ENCODE measurements around the gene ANO7.

The ANO7 gene

GRCh38 chr2:241208058-241208457 is 19.6 kb downstream of the ANO7 start:
- no peak for DNase-seq (ENCODE audit: low read depth)

- no peak for DNase-seq (ENCODE audit: low read depth)
Measured at GRCh38 chr2:241209271-241209670, 20.8 kb downstream of the ANO7 start.

- DNase-seq (ENCODE audit: low read depth), result no peak
Measured at GRCh38 chr2:241211276-241211675, 22.8 kb downstream of the ANO7 start.

GRCh38 chr2:241213041-241213440 is 24.6 kb downstream of the ANO7 start:
- DNase-seq (ENCODE audit: low read depth), result no peak

- no peak for DNase-seq (ENCODE audit: low read depth)
Measured at GRCh38 chr2:241213567-241213966, 25.1 kb downstream of the ANO7 start.

GRCh38 chr2:241214209-241214608 is 25.7 kb downstream of the ANO7 start:
- no peak for DNase-seq (ENCODE audit: low read depth)

GRCh38 chr2:241214766-241215165 is 26.3 kb downstream of the ANO7 start:
- DNase-seq (ENCODE audit: low read depth), result no peak

- no peak for DNase-seq (ENCODE audit: low read depth)
Measured at GRCh38 chr2:241215421-241215820, 26.9 kb downstream of the ANO7 start.

GRCh38 chr2:241216211-241216761 is 27.8 kb downstream of the ANO7 start:
- no peak for DNase-seq (ENCODE audit: low read depth)

GRCh38 chr2:241217320-241218031 is 29.0 kb downstream of the ANO7 start:
- no peak for DNase-seq (ENCODE audit: low read depth)

- DNase-seq (ENCODE audit: low read depth), result no peak
Measured at GRCh38 chr2:241218131-241219029, 29.9 kb downstream of the ANO7 start.

- no peak for DNase-seq (ENCODE audit: low read depth)
Measured at GRCh38 chr2:241219030-241219382, 30.5 kb downstream of the ANO7 start.

GRCh38 chr2:241219856-241220356 is 31.4 kb downstream of the ANO7 start:
- no peak for DNase-seq (ENCODE audit: low read depth)

- no peak for DNase-seq (ENCODE audit: low read depth)
Measured at GRCh38 chr2:241223211-241224017, 34.9 kb downstream of the ANO7 start.

GRCh38 chr2:241224018-241224850 is 35.8 kb downstream of the ANO7 start:
- no peak for DNase-seq (ENCODE audit: low read depth)

GRCh38 chr2:241224851-241225438 is 36.5 kb downstream of the ANO7 start:
- no peak for DNase-seq (ENCODE audit: low read depth)

GRCh38 chr2:241225545-241225944 is 37.1 kb downstream of the ANO7 start:
- DNase-seq (ENCODE audit: low read depth), result no peak

GRCh38 chr2:241225983-241226382 is 37.5 kb downstream of the ANO7 start:
- no peak for DNase-seq (ENCODE audit: low read depth)

- DNase-seq (ENCODE audit: low read depth), result no peak
Measured at GRCh38 chr2:241226723-241227572, 38.5 kb downstream of the ANO7 start.

GRCh38 chr2:241227594-241227993 is 39.1 kb downstream of the ANO7 start:
- no peak for DNase-seq (ENCODE audit: low read depth)

All from activated T-cell treated with anti-CD3 and anti-CD28 coated beads for 24 hours (primary cell).